ENCODE data around the gene PPP3CA.

The PPP3CA gene

DNA sequence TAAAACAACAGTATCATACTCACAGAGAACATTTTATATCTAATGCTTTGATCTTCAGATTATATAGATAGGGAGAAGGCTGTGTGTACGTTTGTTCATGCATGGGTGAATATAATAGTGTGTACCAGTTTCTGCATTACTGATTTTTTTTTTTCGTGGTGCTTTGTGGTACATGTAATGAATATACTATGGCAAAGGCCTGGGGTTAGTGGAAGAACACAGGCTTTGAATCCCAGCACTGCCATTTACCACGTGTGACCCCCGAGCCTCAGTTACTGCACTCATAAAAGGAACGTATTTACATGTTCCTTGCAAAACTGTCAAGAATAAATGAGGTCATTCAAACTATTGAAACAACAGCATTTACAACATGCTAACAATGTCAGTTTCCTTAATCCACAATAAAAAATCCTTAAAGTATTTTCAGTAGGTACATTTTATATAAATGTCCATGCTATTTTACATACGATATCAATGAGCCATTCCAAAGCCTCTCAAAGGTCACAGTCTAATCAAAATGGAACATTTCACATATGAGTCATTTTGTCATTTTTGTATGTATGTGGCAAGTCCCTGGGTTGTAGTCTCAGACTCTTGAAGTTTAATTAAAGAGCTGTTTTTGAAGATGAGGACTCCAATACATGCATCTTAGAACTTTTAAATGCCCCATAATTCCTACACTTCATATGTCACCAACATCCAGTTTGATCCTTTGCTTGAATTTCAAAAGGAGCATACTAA is 242.8 kb downstream of the PPP3CA start:
- Histone ChIP-seq H3K36me3 (ENCODE audit: control insufficient read depth, insufficient read depth, low read length) (no peaks in the 10 kb centered on the region), H3K79me2 (no peaks in the 10 kb centered on the region), H3K4me2 (ENCODE audit: low read length) (no peak overlapping the region), H3K9ac (no peak overlapping the region), H3K4me1 (peaks cover 3% of the 10 kb centered on the region), H3K27ac (no peak overlapping the region), H2AFZ (no peak overlapping the region), H3K4me3 (ENCODE audit: low read depth, low read length) (no peak overlapping the region), H3K27me3 (ENCODE audit: control insufficient read depth, insufficient read depth, low read length) (no peaks in the 10 kb centered on the region), H3K9me3 (ENCODE audit: control insufficient read depth, low read length) (no peaks in the 10 kb centered on the region)
- TF ChIP-seq, protein P1, sequence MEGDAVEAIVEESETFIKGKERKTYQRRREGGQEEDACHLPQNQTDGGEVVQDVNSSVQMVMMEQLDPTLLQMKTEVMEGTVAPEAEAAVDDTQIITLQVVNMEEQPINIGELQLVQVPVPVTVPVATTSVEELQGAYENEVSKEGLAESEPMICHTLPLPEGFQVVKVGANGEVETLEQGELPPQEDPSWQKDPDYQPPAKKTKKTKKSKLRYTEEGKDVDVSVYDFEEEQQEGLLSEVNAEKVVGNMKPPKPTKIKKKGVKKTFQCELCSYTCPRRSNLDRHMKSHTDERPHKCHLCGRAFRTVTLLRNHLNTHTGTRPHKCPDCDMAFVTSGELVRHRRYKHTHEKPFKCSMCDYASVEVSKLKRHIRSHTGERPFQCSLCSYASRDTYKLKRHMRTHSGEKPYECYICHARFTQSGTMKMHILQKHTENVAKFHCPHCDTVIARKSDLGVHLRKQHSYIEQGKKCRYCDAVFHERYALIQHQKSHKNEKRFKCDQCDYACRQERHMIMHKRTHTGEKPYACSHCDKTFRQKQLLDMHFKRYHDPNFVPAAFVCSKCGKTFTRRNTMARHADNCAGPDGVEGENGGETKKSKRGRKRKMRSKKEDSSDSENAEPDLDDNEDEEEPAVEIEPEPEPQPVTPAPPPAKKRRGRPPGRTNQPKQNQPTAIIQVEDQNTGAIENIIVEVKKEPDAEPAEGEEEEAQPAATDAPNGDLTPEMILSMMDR (IDR thresholded peaks at IDR 0.05): no peak

DNA sequence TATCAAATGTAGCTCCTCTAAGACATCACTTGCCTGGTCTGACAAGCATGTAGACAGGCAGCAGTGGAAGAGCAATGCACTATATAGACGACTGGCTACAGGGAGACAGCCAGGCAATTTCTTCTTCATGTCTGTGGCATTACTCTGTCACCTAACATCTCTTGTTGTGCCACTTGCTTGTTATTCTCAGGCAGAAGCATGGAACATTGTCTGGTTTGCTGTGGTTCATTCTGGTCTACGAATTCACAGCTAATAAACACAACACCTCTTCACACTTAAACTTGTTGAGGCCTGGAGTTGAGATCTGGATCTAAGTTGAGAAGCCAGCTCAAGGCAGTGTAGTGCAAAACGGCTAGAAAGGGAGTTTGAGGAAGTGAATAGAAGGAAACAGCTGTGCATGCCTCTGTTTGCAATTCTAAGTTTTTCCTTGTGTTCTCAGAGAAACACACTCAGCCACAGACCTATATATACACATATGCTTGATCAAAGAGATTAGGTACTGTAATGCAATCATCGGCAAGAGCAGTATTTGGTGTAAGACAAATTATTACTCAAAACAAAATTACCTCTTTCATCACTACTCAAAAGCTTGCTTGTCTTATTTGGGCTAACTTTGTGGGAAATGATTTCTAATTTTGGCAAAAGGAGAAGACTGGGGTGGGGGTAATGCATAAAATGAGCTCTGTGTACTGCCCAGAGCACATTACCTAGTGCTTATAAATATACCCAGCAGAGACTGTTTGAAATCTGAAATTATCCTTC is 243.8 kb downstream of the PPP3CA start:
- Histone ChIP-seq H3K9me3 (ENCODE audit: control insufficient read depth, low read length) (no peaks in the 10 kb centered on the region), H3K4me3 (ENCODE audit: low read depth, low read length) (no peak overlapping the region), H3K27me3 (ENCODE audit: control insufficient read depth, insufficient read depth, low read length) (no peaks in the 10 kb centered on the region), H2AFZ (no peak overlapping the region), H3K79me2 (no peaks in the 10 kb centered on the region), H3K4me2 (ENCODE audit: low read length) (no peak overlapping the region), H3K4me1 (peaks cover 3% of the 10 kb centered on the region), H3K36me3 (ENCODE audit: control insufficient read depth, insufficient read depth, low read length) (no peaks in the 10 kb centered on the region), H3K9ac (no peak overlapping the region), H3K27ac (no peak overlapping the region)
- TF ChIP-seq, protein P1 (IDR thresholded peaks at IDR 0.05): no peak

DNA sequence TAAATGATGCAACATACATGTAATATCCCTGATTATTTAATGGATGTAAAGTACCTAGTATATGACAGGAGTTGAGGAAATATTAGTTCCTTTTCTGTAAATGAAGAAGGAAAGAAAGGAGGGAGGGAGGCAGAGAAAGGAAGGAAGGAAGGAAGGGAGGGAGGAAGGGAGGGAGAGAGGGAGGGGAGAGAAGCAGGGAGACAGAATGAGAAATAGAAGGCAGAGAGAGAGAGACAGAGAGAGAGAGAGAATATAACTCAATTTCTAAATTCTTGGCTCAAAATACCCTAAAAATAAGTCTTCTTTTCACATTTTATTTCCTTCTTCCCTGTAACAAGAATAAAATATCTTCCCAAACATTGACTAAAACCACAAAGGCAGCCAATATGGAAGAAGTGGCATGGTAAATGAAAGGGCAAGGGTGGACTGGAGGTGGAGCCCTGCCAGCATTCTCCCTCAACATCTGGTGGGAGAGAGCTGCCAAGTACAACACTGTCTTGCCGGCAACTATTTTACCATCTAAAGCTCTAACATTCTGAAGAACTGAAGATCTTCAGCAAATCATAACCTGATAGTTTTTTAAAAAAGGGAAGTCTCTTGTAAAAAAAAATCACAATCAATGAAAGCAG is 245.1 kb downstream of the PPP3CA start:
- H3K27me3 ChIP-seq (ENCODE audit: control insufficient read depth, insufficient read depth, low read length): no peaks in the 10 kb centered on the region
- TF ChIP-seq, protein P1 (IDR thresholded peaks at IDR 0.05): no peak
- peaks cover 3% of the 10 kb centered on the region for H3K4me1 ChIP-seq
- no peaks in the 10 kb centered on the region for H3K36me3 ChIP-seq (ENCODE audit: control insufficient read depth, insufficient read depth, low read length)
- H3K4me2 ChIP-seq (ENCODE audit: low read length): no peak overlapping the region
- no peak overlapping the region for H3K27ac ChIP-seq
- no peak overlapping the region for H2AFZ ChIP-seq
- no peak overlapping the region for H3K9ac ChIP-seq
- H3K9me3 ChIP-seq (ENCODE audit: control insufficient read depth, low read length): no peaks in the 10 kb centered on the region
- no peak overlapping the region for H3K4me3 ChIP-seq (ENCODE audit: low read depth, low read length)
- H3K79me2 ChIP-seq: no peaks in the 10 kb centered on the region

DNA sequence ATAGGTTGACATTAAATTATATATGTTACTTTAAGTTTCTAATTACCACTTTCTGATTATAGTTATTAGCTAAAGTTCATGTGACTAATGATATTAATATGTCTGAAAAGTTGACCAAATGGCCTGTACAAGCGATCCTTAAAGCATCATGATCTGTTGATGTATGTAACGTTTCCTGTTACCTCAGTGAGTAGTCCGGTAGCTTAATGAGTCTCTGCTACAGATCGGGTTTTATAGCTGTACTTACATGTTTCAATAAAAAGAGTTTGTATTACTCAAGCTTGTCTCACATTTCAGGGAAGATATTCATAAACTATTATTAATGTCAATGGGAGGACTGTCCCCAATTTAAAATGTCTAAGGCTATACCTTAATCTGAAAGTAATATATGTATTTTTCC is 246.3 kb downstream of the PPP3CA start:
- H3K36me3 ChIP-seq (ENCODE audit: control insufficient read depth, insufficient read depth, low read length): no peaks in the 10 kb centered on the region

More for the DNA sequence above, 246.3 kb downstream of the PPP3CA start:
- Histone ChIP-seq H2AFZ (no peak overlapping the region), H3K27ac (no peak overlapping the region), H3K4me3 (ENCODE audit: low read depth, low read length) (no peak overlapping the region), H3K4me2 (ENCODE audit: low read length) (no peak overlapping the region), H3K79me2 (no peaks in the 10 kb centered on the region), H3K4me1 (peaks cover 3% of the 10 kb centered on the region), H3K9me3 (ENCODE audit: control insufficient read depth, low read length) (no peaks in the 10 kb centered on the region), H3K9ac (no peak overlapping the region), H3K27me3 (ENCODE audit: control insufficient read depth, insufficient read depth, low read length) (no peaks in the 10 kb centered on the region)
- TF ChIP-seq, protein P1 (IDR thresholded peaks at IDR 0.05): no peak
